ENCODE measurements around the gene KCNJ12.

Gene KCNJ12

DNA sequence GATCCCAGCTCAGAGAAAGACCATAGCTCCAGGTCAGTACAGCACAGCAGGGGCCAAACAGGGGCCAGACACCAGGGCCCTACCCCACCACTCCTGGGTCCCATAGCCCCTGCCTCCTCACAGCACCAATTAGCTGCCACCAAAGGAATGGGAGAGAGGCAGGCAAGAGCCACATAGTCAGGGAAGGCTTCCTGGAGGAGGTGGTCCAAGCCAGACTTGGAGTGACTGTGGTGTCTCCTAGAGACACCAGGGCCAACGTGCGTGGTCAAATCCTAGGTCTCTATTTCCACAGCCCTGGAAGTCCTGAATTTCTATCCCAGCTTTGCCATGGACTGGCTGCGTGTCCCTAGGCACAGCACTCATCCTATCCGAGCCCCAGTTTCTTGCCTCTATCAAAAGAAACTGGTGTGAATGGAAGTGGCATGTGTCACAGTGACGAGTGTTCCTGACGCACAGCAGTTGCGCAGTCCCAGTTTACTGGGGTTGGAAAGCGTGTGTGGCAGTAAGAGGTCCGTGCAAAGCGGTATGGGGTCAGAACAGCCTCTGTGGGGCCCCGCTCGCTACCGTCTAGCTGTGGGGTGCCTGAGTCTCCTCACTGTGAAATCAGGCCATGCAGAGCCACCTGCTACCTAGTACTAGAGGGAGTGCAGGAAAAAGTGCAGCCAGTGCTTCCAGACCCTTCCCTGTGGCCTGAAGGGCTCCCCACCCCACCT, 23.5 kb downstream of the KCNJ12 start:
- TF ChIP-seq, protein P1, sequence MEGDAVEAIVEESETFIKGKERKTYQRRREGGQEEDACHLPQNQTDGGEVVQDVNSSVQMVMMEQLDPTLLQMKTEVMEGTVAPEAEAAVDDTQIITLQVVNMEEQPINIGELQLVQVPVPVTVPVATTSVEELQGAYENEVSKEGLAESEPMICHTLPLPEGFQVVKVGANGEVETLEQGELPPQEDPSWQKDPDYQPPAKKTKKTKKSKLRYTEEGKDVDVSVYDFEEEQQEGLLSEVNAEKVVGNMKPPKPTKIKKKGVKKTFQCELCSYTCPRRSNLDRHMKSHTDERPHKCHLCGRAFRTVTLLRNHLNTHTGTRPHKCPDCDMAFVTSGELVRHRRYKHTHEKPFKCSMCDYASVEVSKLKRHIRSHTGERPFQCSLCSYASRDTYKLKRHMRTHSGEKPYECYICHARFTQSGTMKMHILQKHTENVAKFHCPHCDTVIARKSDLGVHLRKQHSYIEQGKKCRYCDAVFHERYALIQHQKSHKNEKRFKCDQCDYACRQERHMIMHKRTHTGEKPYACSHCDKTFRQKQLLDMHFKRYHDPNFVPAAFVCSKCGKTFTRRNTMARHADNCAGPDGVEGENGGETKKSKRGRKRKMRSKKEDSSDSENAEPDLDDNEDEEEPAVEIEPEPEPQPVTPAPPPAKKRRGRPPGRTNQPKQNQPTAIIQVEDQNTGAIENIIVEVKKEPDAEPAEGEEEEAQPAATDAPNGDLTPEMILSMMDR (IDR thresholded peaks at IDR 0.05) = no peak

DNA sequence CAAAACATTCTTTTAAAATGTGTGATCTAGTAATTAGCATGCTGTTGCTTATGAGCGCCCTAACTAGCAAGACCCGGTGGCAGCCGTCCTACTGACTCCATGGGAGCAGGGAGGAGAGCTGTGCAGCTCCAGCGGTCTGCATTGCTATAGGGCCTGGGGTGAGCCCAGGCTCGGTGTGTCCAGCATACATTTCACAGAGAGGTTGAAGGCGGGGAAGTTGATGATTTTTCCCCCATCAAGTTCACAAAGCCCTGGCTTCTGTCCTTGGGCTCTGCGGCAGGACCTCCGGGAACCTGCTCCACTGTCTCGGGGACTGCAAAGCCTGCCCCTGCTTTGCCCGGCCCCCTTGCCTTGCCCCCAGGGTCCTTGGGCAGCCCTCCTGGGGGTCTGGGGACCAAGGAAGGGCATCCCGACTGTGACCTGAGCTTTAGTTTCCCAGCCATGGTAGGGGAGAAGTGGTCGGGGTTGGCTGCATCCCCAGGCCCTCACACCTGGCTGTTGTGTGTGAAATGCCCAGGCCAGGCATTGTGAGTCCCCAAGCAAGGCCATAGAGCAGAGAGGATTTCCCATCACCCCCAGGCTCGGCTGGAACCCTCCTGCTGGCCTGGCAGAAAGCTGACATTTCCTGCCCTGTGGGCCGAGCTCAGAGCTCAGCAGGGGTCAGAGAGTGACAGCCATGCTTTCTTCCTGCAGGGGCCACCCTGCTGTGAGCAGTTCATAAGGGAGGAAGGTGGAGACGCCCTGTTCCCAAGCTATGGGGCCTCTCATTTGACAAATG, 24.8 kb downstream of the KCNJ12 start:
- TF ChIP-seq, protein P1 (IDR thresholded peaks at IDR 0.05) = no peak

DNA sequence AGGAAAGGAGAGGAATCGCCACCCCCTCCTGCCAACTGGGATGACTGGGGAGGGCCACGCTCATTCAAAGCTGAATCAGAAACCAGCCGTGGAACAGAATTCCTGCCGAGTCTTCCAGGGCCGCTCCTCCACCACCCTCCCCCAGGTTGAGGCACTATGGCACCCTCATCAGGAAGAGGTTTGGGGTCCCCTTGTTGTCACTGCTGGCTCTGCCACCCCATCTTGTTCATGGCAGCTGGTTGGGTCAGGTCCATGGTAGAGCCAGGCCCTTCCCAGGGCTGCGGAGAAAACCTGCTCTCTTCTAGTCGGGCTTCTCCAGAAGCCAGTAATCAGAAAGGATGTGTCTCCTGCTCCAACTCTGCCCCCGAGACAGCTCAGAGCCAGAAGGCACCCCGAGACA, 41.8 kb downstream of the KCNJ12 start:
- TF ChIP-seq, protein P1 (IDR thresholded peaks at IDR 0.05) = no peak

DNA sequence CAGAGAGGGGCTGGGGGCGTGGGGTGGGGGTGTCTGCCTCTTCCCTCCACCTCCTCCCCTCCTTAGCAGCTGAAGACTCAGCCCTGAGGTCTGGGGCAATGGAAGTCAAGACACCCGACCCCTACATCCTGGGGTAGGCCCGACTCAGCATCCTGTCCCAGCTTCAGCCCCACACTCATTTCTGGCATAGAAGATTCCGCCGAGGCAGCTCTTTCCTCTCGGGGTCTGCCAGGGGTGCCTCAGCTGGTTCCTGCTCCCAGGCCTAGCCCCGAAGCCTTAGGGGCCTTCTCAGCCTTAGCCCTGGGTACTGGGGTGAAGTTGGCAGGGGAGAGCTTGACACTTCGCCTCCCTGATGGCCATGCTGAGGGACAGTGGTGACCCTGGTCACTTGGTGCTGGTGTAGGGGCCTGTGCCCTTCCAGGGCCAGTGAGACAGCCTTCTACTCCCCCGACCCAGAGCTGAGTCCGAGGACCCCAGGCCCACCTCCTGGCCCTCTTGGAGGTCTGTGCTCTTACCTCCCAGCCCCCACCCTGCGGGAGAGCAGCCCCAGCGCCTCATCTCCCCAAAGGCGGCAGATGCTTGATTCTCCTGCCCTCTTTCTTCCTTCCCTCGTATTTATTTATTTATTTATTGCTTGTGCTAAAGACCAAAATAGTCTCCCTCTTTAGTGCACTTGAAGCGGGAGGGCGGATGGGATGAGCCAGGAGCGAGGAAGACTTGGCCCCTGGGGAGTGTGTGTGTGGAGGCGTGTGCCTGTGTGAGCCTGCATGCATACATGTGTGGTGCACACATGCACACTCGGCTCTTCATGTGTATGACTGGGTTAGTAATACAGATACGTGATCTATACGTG, 42.5 kb downstream of the KCNJ12 start:
- TF ChIP-seq, protein P1 (IDR thresholded peaks at IDR 0.05) = no peak

DNA sequence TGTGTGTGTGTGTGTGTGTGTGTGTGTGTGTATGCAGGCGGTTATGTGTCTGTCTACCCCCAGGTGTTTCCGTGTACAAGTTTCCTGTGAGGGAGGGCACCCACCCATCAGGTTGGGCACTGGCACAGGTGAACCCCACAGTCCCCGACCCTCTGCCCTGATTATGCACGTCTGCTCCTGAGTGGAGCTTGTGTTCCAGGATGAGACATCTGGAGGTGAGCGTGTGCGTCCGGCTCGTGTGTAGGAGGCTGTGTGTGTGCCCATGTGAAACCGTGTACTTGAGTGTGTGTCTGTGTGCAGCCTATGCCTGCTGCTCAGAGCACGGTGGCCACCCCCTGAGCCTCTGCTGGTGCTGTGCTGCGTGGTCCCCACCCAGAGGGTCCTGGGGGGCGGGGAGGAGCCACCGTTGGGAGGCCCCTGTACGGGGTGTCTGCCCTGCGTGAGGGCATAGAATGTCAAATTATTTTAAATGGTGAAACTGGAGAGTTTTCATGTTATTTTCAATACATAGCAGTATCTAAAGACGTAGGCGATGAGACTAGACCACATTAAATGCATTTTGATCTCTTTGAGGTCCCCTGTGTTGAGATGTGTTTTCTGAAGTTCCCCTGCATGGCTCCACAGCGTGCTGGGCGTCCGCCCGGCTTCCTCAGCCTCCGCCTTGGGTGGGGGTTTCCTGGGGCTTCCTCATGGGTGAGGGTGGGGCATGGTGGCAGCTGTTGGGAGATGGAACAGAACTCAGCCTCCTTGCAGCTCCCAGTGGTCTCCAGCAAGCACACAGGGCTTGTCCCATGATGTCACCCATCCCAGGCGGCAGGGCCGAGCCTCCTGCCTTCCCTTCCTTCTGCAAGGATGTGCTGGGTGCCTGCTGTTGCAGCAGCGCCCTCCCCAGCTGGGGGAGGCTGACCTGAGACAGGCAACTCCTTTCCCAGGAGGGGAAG, 43.4 kb downstream of the KCNJ12 start:
- TF ChIP-seq, protein P1 (IDR thresholded peaks at IDR 0.05) = no peak

DNA sequence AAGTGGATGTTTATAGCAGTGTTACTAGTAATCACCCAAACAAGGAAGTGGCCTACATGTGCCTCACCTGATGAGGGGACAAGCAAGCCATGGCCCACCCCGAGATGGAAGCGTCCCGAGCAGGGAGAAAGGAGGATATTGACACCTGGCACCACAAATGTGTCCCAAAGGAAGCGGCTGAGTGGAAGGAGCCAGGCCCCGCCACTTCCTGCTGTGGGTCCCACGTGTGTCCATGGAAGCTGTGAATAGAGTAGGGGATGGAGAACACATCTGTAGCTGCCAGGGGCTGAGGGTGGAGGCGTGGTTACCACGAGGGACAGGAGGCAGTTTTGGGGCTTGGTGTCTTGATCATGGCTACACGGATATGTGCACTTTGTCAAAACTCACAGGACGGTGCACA, 49.2 kb downstream of the KCNJ12 start:
- TF ChIP-seq, protein P1 (IDR thresholded peaks at IDR 0.05) = no peak
